Urothelium cell line (cell line): ENCODE results near the gene MACROD1.
A peak's percentile ranks its signal among the peaks of the same experiment; 100 is the strongest.

Source experiments
- DNase-seq: peaks from one replicate; pipeline ENCODE4 v3.0.0; 2011; ENCODE audit warnings: low spot score, mixed read lengths
- FAIRE-seq: peaks from 2 replicates; lab custom pipeline; 2011; peaks lifted over from hg19 to GRCh38; lab: Jason Lieb, UNC

The MACROD1 gene

DNA sequence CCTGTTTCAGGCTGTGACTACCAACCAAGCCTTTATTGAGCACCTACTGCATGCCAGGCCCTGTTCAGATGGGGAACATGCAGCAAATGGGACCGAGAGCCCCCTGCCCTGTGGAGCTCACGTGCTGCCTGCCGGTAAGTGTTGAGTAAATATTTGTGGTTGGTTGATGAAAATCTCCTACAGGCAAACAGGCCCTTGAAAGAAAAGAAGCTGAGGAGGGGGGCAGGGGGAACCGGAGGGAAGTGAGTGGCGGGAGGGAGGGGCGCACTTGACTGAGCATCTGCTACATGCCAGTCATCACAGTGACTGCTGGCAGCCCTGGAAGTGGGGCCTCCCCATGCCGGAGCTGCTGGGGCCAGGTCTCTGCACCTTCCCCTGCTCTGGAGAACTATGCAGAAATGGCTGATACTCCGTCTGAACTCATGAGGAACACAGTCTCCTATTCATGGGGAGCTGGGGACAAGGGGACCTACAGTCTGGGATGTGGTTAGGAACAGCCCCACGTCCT, 34.2 kb downstream of the MACROD1 start:
- no peak for FAIRE-seq

DNA sequence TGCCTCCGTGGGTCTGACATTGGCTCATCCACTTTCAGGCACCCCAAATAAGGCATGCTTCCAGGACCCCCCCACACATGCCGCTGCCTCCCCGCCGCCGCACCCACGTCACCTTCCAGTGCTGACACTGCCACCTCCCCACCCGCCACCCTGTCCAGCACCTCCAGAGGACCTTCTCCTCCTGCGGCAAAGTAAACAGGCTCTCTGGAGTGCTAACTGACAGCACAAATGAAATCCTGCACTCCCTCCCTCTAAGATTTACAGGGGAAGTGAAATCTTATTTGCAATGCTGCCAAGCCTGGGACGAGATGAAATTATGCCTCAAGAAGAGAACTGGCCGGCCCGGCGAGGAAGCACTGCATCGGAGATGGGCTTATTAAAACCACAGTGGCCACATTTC, 35.3 kb downstream of the MACROD1 start:
- DNase-seq (no peak), FAIRE-seq (no peak)

More for the DNA sequence above, 34.2 kb downstream of the MACROD1 start:
- DNase-seq: no peak

DNA sequence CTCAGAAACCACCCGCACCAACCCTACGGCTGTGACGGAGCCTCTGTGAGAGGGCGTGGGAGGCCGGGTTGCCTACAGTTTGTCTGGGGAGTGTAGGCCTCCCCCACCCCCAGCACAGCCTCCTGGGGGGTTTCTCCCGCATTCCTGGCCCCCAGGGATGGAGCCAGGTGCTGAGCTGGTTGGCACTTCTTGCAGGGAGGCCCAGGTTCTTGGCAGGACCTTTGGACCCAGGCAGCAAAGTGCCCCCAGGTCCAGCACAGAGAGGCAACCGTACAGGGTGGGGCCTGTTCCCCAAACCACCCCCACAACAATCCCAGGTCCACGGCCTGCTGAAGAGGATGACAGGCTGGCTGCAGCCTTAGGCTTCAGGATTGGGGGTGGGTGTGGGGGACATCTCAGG, 36.5 kb downstream of the MACROD1 start:
- no peak for FAIRE-seq
- DNase-seq: no peak

DNA sequence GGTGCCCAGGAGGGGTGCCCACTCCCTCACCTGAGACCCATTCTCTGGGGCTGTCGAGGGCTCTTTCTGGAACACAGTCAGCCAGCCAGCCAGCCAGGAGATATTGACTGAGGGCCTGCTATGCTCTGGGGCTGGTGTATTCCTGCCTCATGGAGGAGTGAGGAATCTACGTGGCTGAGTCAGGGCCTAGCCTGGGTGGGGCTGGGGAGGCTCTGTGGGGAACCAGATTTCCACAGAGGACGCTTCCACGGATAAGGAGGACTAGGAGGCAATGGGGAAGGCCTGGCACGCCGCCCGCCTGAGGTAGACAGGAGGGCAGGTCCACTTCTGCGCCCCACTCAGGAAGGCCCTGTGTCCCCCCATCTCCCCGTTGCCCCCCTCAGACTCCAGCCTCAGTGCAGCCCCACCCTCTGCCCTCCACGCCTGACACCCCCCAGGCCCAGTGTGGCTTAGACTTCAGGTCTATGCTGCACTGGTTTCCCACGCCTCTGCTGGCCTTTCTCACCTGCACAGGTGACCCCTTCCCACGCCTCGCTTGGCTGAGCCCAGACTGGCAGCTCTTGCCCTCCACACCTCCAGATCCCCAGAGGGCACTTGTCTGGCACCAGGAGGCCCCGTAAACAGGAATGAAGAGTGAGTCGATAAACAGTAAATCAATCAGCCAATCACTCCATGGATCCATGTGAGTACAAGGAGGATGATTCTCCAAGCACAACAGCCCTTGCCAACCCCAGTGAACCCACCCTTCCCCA, 37.5 kb downstream of the MACROD1 start:
- DNase-seq: no peak
- no peak for FAIRE-seq

DNA sequence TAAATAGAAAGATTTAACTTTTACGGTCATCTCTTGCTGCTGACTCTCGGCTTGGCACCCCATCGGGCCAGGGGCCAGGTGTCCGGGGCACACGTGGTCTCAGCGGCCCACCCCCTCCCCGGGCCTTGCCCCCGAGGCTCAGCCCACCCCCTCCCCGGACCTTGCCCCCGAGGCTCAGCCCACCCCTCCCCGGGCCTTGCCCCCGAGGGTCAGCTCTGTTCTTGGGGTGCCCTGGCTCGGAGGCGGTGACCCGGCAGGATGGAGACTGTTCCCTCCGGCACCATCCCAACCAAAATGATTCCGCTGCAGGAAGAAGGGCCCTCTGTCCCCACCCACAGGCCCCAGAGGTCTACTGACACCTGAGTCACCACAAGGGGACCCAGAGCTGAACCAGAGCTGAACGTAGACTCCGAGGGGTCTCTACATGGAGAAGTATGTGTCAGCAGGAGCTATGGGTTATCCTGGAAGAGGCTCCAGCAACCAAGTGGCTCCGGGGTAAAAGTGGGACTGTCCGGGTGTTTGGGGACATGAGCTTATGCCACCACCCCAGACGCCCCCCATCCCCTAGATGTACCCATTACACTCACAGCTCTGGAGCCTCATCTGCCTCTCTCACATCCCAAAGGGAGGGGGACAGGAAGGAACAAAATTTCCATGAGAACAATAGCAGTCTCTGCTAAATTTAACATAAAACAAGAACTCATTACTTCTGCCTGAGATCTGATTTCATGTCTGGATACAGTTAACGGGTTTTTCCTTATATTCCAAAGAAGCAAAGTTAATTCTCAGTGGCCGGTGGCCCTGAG, 38.4 kb downstream of the MACROD1 start:
- DNase-seq: no peak
- FAIRE-seq: no peak

DNA sequence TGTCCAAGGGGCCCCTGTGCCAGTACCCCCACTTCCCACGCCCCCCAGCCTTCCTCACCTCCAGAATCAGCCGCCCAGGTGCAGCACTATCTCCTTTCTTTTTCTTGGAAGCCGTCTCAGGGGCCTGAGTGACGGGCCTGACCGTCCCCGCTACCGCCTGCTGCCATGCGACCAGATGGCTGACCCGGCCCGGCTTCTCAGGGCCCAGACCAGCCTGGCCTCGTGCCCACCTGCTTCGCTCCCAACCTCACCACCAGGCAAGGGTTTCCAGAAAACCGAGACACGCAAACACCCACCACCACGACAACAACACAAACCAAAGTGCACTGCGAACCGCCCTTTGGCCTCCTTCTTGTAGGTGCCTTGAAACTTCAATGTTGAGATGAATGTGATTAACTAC, 39.1 kb downstream of the MACROD1 start:
- DNase-seq (no peak), FAIRE-seq (no peak)

DNA sequence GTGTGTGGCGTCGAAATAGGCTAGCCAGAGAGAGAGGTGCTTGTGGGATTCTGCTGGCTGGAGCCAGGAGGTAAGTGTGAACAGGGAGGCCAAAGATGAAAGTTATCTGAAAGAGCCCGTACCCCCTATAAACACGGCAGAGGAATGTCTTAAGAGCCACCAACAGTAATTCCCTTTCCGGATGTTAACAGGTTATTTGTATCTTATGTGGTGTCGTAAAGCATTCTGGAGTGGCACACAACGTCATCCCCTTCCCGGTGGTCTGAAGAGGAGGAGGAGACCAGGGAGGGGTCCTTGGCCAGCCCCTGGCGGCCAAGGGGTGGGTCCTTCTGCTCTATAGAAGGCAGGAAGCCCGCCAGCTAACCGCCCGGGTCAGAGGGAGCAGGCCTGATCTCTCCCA, 39.5 kb downstream of the MACROD1 start:
- DNase-seq (no peak), FAIRE-seq (no peak)

DNA sequence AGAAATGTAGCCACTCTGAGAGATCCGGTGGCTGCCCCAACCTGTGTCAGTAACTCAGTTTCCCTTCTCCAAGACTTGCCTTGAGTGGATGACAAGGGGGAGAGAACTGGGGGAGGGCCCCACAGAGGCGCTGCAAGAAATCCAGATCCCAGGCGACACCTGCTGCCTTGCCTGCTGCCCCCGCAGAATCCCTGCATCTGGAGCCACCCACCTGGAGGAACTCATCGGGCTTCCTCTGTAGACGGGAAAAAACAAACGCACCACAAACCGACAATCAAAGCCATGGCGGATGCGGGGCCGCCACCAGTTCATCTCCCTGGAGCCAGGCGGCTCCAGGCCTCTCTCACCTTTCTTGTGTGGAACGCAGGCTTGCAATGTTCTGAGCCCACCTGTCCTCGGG, 40.2 kb downstream of the MACROD1 start:
- FAIRE-seq (no peak), DNase-seq (no peak)

DNA sequence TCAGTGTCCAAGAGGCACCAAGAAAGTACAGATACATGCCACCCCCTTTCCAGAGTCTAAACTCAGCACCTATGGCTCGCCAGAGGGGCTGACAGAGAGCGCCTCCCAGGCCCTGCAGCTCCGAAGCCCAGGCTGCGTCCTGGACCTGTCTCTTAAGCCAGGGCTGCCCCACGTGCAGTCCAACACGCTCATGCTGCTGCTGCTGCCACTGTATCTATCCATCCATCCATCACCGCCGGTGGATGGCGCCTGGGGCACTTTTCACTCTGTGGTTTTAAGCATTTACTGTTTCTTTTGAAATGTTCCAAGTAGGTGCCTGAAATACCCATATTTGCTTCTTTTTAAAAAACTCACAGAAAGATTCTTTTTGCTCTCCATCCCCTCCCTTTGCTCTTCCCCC, 41.8 kb downstream of the MACROD1 start:
- FAIRE-seq: no peak
- no peak for DNase-seq

DNA sequence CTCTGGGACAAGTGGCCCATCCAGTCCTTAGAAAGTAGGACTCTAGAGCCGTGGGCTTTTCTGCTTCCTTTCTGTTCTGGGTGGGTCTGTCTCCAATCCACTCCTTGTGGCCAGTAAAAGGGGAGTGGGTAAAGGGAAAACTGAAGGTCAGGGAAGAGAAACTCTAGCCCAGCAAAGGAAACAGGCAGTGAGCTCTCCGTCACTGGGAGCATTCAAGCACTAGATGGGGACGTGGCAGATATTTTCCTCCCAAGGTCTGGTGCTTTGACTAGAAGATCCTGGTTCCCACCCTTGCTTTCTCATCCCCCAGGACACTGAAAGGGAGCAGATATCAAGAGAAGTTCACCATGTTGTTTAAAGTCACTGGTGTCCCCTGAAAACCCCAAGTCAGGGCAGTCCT, 42.2 kb downstream of the MACROD1 start:
- no peak for DNase-seq
- FAIRE-seq: no peak

DNA sequence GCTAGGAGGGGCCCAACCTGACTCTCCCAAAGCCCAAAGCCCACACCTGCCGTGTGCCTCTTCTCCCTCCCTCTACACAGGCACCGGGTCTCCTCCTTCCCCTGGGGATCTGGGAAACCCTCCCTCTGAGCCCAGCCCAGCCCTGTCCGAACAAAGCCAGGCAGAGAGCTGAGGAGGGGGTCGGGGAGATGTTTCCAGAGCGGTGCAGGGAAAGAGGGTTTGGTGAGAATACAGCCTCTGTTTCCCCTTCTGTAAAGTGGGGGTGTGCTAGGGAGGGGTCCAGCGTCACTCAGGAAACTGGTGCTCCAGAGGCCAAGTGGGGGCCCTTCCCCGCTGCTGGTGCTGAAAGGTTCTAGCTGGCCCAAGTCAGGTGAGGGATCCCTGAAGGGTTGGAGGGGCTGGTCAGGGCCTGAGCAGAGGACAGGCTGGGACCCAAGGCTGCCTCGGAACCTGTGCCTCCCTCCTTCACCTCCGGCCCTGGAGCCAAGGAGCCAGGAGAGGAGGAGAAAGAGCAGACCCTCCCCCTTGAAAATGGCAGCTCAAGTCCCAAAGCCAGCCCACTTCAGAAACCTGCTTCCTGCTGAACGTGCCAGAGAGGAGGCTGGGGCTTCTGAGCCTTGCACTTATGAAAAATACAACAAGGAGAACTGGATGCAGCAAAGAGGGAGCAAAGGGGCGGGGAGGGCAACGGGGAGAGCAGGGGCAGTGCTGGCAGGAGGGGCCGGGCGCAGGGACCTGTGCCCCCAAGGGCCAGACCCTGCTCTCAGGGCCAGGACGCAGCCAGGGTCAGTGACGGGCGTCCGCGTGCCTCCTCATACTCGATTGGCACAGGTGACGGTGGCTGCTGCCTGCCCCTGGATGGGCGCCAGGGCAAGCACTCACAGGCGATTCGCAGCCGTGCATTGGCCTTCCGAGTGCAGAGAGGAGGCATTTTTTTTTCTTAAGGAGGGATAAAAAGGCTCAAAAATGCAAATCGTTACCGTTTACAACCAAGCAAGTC, 43.2 kb downstream of the MACROD1 start:
- DNase-seq (no peak), FAIRE-seq (no peak)

DNA sequence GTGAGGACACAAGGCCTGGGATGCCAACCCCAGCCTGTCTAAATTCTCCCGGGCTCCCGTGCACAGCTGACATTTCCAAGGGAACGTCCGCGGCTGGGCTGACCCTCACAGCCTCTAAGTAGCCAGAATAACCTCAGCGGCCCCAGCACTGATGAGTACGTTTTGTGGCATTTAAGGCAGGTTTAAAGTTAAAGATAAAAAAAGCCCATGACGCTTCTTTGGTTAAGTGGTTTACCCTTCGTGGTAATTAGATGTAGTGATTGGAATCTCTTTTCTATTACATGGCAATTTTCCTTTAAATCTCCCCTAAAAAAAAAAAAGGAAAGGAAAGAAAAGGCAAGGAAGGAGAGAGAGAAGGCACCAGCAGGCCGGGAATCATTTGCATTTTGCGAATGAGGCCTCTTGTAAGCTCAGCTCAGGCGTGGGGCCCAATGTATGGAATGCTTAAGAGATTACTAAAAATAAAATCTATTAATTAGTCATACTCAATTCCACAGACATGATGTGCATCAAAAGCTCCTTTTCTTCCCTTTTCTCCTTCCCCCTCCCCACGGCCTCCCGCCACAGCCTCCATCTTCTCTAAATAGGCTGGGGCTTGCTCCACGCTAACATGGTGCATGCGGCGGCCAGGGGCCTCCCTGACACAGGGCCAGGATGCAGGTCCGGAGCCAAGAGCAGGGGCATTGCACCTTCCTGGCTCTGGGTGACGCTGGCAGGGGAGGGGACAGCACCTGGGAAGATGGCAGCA, 44.1 kb downstream of the MACROD1 start:
- FAIRE-seq: no peak
- peak; percentile 44 for DNase-seq

DNA sequence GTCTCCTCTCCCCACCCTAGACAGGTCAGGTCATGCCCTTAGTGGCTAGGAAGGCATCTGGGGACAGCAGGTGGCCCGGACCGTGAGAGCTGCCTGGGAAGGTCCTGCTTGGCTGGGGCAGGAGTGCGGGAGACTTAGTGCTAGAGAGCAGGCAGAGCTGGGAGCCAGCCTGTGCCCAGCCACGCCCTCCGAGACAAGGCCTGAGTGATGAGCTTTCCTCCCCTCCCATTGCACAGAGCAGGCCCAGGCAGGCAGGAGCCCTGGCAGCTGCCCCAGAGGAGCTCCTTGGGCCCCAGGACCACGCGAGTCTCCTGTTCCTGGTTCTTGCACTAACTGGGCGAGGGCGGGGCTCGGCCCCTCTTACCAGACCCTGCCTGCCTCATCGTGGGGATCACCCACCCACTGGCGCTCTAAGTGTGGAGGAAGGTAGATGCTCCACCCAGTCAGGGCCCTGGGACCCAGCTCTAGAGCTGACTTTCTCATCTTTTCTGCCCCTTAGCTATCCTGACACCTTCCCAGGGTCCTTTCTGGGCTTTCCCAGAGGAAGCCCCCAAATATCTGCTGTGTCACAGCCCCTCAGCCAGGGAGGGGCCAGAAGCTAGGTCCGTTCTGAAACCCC, 44.9 kb downstream of the MACROD1 start:
- DNase-seq (peak; percentile 66), FAIRE-seq (no peak)

DNA sequence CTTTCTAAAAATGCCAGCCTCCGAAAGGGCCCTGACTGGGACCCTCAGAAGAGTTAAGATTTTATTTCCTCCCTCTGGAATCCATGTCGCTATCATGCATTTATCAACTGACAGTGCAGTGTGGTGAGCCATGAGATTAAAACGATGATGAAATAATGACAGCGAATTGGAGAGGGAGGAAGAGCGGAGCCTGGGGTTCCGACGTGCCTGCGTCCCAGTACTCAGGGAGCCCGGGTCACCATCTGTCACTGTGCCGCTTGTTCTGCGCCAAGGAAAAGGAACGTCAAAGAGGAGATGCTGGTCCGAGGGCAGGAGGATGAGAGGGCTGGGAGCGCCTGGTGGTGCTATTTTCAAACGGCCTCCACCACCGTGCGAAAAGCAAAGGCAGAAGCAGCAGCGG, 46.2 kb downstream of the MACROD1 start:
- DNase-seq (no peak), FAIRE-seq (no peak)

DNA sequence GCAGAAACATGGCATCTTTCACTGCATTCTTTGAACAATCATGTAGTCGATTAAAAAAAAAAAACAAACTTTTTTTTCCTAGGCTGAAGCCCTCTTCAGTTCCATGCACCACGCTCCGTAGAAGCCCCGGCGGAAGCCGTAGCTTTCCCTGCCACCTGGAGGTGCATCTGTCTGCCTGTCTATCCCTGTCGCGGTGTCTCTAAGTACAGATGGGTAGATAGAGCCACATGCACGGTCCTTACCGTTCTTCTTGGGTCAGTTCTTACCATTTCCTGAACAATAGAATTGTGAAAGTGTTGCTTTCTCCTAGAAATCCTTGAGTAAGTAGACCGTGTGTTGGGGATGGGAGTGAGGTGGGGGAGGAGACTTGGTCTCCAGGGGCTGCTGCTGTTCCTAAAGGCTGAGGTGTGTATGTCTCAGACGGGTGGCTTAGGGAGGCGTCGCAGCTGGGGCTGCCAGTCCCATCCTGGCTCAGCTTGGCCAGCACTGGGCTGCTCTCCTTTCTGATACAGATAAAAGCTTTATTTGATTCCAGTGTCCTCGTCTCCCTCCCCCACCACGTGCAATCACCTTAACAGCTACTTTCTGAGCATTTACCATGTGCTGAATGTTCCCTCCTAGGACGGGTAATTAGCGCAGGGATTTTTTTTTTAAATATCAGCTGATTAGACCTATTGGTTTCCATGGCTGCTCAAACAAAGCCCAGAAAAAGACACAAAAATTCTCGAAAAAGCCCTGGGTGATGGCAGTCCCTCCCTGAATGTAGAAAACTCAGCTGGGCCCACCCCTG, 46.8 kb downstream of the MACROD1 start:
- no peak for DNase-seq
- FAIRE-seq: no peak

DNA sequence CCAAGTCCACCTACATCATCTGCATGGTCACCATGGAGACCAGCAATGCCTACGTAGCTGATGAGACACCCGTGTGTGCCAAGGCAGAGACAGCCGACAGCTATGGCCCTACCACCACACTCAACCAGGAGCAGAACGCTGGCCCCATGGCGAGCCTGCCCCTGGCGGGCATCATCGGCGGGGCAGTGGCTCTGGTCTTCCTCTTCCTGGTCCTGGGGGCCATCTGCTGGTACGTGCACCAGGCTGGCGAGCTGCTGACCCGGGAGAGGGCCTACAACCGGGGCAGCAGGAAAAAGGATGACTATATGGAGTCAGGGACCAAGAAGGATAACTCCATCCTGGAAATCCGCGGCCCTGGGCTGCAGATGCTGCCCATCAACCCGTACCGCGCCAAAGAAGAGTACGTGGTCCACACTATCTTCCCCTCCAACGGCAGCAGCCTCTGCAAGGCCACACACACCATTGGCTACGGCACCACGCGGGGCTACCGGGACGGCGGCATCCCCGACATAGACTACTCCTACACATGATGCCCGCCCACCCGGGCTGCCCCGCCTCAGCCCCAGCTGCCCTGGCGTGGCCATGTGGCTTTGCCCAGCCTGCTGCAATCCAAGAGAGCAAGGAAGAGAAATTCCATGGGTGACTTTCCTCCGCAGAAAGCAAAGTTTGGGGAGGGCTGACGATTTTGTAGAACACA, 48.0 kb downstream of the MACROD1 start:
- FAIRE-seq (no peak), DNase-seq (no peak)

DNA sequence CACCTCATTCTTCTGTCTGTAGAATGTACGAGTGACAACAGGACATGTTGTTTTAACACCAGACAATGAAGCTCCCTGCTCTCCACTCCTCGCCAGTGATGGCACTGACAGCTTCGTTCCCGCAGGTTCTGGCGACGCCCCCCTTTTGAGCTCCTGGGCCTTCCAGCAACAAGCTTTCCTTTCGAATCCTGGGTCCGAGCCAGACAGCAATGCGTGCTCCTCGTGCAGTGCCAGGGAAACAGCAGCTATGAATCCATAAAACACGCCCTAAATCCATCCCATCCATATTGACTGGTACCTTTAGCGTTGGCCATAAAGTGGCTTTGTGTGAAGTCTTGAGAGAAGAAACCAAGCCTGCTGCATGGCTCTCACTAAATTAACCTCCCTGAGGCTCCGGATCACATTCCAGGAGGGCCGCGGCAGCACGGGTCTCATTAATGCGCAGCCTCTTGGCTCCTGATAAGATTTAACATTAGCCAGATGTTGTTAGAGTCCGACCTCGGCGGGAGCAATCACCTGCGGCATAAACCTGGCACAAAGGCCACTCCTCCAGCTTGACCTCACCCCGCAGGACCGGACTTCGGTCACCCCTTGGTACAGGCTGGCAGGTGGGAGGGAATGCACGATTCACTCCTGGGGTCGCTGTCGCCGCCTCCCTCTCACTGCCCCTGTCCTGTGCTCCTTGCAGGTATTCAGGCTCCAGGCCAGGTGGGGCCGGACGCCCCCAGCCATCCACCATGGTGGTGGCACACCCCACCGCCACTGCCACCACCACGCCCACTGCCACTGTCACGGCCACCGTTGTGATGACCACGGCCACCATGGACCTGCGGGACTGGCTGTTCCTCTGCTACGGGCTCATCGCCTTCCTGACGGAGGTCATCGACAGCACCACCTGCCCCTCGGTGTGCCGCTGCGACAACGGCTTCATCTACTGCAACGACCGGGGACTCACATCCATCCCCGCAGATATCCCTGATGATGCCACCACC, 50.1 kb downstream of the MACROD1 start:
- FAIRE-seq: no peak
- DNase-seq: no peak
